Vagina (tissue), 2 donors: ENCODE measurements around the gene PPY. TPM values are rescaled to one million over a fixed set of nuclear protein-coding genes. Genes with fewer than 3 reads are reported as not detected.
A peak's percentile ranks its signal among the peaks of the same experiment; 100 is the strongest.

Experiments used
- DNase-seq, 2 donors: peaks; one replicate each; pipeline ENCODE4 v3.0.0-alpha.2; 2017; ENCODE audit errors: extremely low spot score in 2 of 2
- H3K27ac ChIP-seq: fragments of 200-600 bp; sonication (generic); one replicate; pipeline ENCODE4 v1.5.1; 2019
- H3K27me3 ChIP-seq: fragments of 200-600 bp; sonication (generic); one replicate; pipeline ENCODE4 v1.5.1; 2019
- H3K36me3 ChIP-seq, 2 donors: fragments of 200-600 bp; sonication (generic); one replicate each; pipeline ENCODE4 v1.5.1; 2017 to 2019
- H3K4me1 ChIP-seq: fragments of 200-600 bp; sonication (generic); one replicate; pipeline ENCODE4 v1.5.1; 2019
- H3K4me3 ChIP-seq, 2 donors: fragments of 200-600 bp; sonication (generic); 1 replicate in 1 of 2; 2 replicates in 1 of 2; pipeline ENCODE4 v1.5.1; 2016 to 2019
- H3K9me3 ChIP-seq: fragments of 200-600 bp; sonication (generic); one replicate; pipeline ENCODE4 v1.5.1; 2019
- POLR2A ChIP-seq, 2 donors: fragments of 450-650 bp; IDR thresholded peaks; one replicate each; pipeline ENCODE4 v1.6.1; 2017; ENCODE audit warnings: antibody characterized with exemption in 2 of 2, mild to moderate bottlenecking in 2 of 2, moderate library complexity in 2 of 2
- POLR2AphosphoS5 ChIP-seq, 2 donors: sonication (generic); formaldehyde crosslinking; IDR thresholded peaks; one replicate each; pipeline ENCODE4 v1.9.0; 2017; ENCODE audit warnings: antibody characterized with exemption in 2 of 2, mild to moderate bottlenecking in 2 of 2, low read depth in 1 of 2; ENCODE audit not compliant: insufficient read depth in 1 of 2
- intact Hi-C: fragments of 100-400 bp; cut with DNase I; formaldehyde crosslinking; loops from one replicate; pipeline ENCODE4 v1.15.1; 2023
- total RNA-seq: library from RNA; depleted of rRNA; stranded (reverse); fragments of >200 nt; gene quantifications from one replicate; pipeline ENCODE4 v1.2.3, GENCODE V29; 2016
- TF ChIP-seq, protein P1 (sequence below), 3 experiments: fragments of 450-650 bp in 2 of 3; fragments of 200-600 bp in 1 of 3; sonication (generic) in 1 of 3; IDR thresholded peaks; one replicate each; pipeline ENCODE4 v1.5.1; 2017 to 2019; ENCODE audit warnings: antibody characterized with exemption in 3 of 3, mild to moderate bottlenecking in 2 of 3, moderate library complexity in 2 of 3

Gene PPY
- total RNA-seq, 1 donor from 2014 or later = not detected

GRCh38 chr17:43912635-43913304 lies 29.5 kb downstream of the PPY start:
- Histone ChIP-seq H3K9me3 (no peaks in the 10 kb centered on the region), H3K4me3 (no peak overlapping the region), H3K36me3 (no peaks in the 10 kb centered on the region), H3K4me1 (peaks cover 21% of the 10 kb centered on the region), H3K27me3 (no peaks in the 10 kb centered on the region), H3K27ac (no peak overlapping the region)
- TF ChIP-seq POLR2AphosphoS5 (IDR thresholded peaks at IDR 0.05; ENCODE audit: insufficient read depth in 1 of 2, low read depth in 1 of 2) (no peak), POLR2A (IDR thresholded peaks at IDR 0.05) (no peak)
- TF ChIP-seq, protein P1, sequence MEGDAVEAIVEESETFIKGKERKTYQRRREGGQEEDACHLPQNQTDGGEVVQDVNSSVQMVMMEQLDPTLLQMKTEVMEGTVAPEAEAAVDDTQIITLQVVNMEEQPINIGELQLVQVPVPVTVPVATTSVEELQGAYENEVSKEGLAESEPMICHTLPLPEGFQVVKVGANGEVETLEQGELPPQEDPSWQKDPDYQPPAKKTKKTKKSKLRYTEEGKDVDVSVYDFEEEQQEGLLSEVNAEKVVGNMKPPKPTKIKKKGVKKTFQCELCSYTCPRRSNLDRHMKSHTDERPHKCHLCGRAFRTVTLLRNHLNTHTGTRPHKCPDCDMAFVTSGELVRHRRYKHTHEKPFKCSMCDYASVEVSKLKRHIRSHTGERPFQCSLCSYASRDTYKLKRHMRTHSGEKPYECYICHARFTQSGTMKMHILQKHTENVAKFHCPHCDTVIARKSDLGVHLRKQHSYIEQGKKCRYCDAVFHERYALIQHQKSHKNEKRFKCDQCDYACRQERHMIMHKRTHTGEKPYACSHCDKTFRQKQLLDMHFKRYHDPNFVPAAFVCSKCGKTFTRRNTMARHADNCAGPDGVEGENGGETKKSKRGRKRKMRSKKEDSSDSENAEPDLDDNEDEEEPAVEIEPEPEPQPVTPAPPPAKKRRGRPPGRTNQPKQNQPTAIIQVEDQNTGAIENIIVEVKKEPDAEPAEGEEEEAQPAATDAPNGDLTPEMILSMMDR (IDR thresholded peaks at IDR 0.05) = no peak
- DNase-seq = no peak
- intact Hi-C loops = no loop called here

GRCh38 chr17:43911904-43912303 lies 30.4 kb downstream of the PPY start:
- TF ChIP-seq POLR2AphosphoS5 (IDR thresholded peaks at IDR 0.05; ENCODE audit: insufficient read depth in 1 of 2, low read depth in 1 of 2) (no peak), POLR2A (IDR thresholded peaks at IDR 0.05) (no peak)
- TF ChIP-seq, protein P1 (IDR thresholded peaks at IDR 0.05) = no peak

DNA sequence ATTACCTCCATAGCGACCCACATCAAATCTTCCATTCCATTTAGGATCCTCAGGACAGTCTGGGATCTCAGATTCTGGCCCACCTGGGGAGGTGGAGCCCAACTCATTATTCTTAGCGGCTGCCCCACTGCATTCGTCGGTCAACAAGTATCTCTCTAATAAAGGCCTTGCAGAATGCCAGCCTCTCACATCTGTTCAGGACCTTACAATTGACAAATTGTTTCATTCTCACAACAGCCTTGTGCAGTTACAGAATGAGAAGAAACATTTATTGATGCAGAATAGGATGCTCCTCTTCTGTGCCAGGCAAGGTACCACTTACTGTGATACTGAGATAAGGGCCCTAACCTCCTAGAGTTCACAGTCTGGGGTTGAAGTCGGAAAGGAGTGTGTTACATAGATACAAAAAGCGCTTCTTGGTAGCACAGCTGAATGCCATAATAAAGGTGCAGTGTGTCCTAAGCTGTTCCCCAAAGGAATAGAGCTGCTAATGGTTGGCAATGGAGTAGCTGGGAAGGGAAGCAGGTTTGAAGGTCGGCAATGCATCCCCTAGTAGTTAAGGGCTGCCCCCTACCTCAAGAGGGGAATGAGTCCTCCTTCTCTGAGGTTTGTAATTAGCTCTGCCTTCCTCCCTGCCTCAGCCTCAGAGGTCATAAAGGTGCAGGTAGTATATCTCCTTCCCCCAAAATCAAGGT lies 32.6 kb downstream of the PPY start:
- H3K4me3 ChIP-seq = no peak overlapping the region
- DNase-seq = no peak
- no peaks in the 10 kb centered on the region for H3K9me3 ChIP-seq
- no peaks in the 10 kb centered on the region for H3K27me3 ChIP-seq
- H3K27ac ChIP-seq = no peak overlapping the region
- no peaks in the 10 kb centered on the region for H3K36me3 ChIP-seq
- H3K4me1 ChIP-seq = peaks cover 35% of the 10 kb centered on the region
- no peak for TF ChIP-seq POLR2AphosphoS5 (IDR thresholded peaks at IDR 0.05; ENCODE audit: insufficient read depth in 1 of 2, low read depth in 1 of 2)
- TF ChIP-seq POLR2A (IDR thresholded peaks at IDR 0.05) = no peak
- TF ChIP-seq, protein P1 (IDR thresholded peaks at IDR 0.05) = no peak
- intact Hi-C loops = no loop called here

More at GRCh38 chr17:43911904-43912303, 30.4 kb downstream of the PPY start:
- peaks cover 17% of the 10 kb centered on the region for H3K4me1 ChIP-seq
- no peaks in the 10 kb centered on the region for H3K36me3 ChIP-seq
- no peak overlapping the region for H3K4me3 ChIP-seq
- H3K27me3 ChIP-seq = no peaks in the 10 kb centered on the region
- H3K9me3 ChIP-seq = no peaks in the 10 kb centered on the region
- no peak for DNase-seq
- no peak overlapping the region for H3K27ac ChIP-seq
- intact Hi-C loops = no loop called here

DNA sequence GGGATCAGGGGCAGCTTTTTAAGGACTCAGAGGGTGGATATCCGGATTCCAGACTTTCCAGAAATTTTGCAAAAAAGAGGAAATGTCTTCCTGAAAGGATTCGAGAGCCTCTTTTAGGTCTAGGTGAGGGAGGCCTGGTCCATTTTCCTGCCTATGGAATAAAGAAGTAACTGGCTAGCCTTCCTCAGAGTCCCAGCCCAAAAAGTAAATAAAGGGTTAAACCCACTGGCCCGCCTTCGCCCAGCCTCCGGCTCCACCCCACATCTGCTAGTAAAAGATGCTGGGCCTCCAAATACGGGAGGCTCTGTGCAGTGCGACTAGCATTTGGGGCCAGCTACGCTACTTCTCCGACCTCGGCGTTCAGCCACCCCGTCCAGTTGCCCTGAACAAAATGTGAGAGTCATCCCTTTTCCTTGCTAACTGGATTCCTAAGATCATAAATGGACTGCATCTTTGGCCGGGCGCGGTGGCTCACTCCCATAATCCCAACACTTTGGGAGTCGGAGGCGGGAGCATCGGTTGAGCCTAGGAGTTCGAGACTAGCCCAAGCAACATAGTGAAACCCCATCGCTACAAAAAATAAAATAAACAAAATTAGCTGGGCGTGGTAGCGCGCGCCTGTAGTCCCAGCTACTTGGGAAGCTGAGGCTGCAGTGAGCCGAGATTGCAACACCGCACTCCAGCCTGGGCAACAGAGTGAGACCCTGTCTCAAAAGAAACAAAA lies 34.1 kb downstream of the PPY start:
- Histone ChIP-seq H3K4me1 (peaks cover 35% of the 10 kb centered on the region), H3K4me3 (peak overlapping the region; percentile 53 to 70), H3K9me3 (no peaks in the 10 kb centered on the region), H3K27ac (peak overlapping the region; percentile 91), H3K27me3 (no peaks in the 10 kb centered on the region), H3K36me3 (no peaks in the 10 kb centered on the region)
- TF ChIP-seq POLR2AphosphoS5 (IDR thresholded peaks at IDR 0.05; ENCODE audit: insufficient read depth in 1 of 2, low read depth in 1 of 2) = peak; percentile 54 to 64
- peak in 1 of 2 donors; percentile 37 for TF ChIP-seq POLR2A (IDR thresholded peaks at IDR 0.05)
- TF ChIP-seq, protein P1 (IDR thresholded peaks at IDR 0.05) = no peak
- intact Hi-C loops = no loop called here
- peak in 1 of 2 donors; percentile 93 for DNase-seq
